HepG2 (cell line): Measurements from ENCODE around the gene TTC9. TPM values are rescaled to one million over a fixed set of nuclear protein-coding genes. Genes with fewer than 3 reads are reported as not detected.

Source experiments
- ATAC-seq: fragments of 200-7000 bp; cut with Tn5 transposase; 3 replicates; pipeline ENCODE4 v1.9.1; 2020; ENCODE audit warnings: mild to moderate bottlenecking, moderate library complexity
- BruUV-seq: library from RNA; stranded (reverse); fragments of 400-500 nt; replicated peaks from 2 replicates; lab custom pipeline; 2021; lab: Mats Ljungman, UMichigan
- CTCF ChIA-PET: fragments of 300-600 bp; formaldehyde crosslinking; extraction: SDS; loops from one replicate; lab custom pipeline; 2021; ENCODE audit warnings: low total read pairs, inconsistent platforms, low intra/inter-chr PET ratio; lab: Yijun Ruan, JAX
- POLR2A ChIA-PET: fragments of 350-600 bp; sonication (Branson Sonifier 250); formaldehyde crosslinking; loops from one replicate; lab custom pipeline; 2020; ENCODE audit warnings: antibody characterized with exemption, inconsistent platforms; lab: Yijun Ruan, JAX
- DNase-seq: peaks from one replicate; pipeline ENCODE4 v3.0.0-alpha.2; 2015; ENCODE audit warnings: low spot score
- FAIRE-seq: peaks from 3 replicates; lab custom pipeline; 2011; peaks lifted over from hg19 to GRCh38; lab: Jason Lieb, UNC
- H2AFZ ChIP-seq: one replicate; pipeline ENCODE4 v1.6.1; 2011; ENCODE audit warnings: low read length, inconsistent platforms
- H3K27ac ChIP-seq: fragments of 300-600 bp; 3 replicates; pipeline ENCODE4 v1.8.0; 2011; ENCODE audit warnings: mixed run types, mild to moderate bottlenecking, mixed read lengths, low read length, inconsistent platforms; ENCODE audit not compliant: insufficient read depth; ENCODE audit errors: extremely low read length
- H3K27me3 ChIP-seq, 2 experiments: fragments of 200-600 bp in 1 of 2; 2 replicates in 1 of 2; 3 replicates in 1 of 2; pipeline versions ENCODE4 v1.6.0 to v1.8.0; 2011; ENCODE audit warnings: low read length in 2 of 2, mild to moderate bottlenecking in 2 of 2, moderate library complexity in 2 of 2, inconsistent platforms in 1 of 2; ENCODE audit not compliant: insufficient read depth in 2 of 2, control insufficient read depth in 1 of 2
- H3K36me3 ChIP-seq, 2 experiments: fragments of 200-600 bp in 1 of 2; replicated peaks in 1 of 2; 2 replicates in 1 of 2; 3 replicates in 1 of 2; pipeline versions ENCODE4 v1.5.1 to v1.8.0; 2011; ENCODE audit warnings: low read length in 2 of 2, inconsistent platforms in 1 of 2; ENCODE audit not compliant: insufficient read depth in 2 of 2, control insufficient read depth in 1 of 2
- H3K4me1 ChIP-seq: 2 replicates; pipeline ENCODE4 v1.5.1; 2012; ENCODE audit warnings: low read length, inconsistent platforms; ENCODE audit not compliant: insufficient read depth
- H3K4me2 ChIP-seq: 2 replicates; pipeline ENCODE4 v1.6.0; 2011; ENCODE audit warnings: low read depth, low read length, inconsistent platforms
- H3K4me3 ChIP-seq, 3 experiments: fragments of 200-600 bp in 1 of 3; sonication (generic), shearing (Covaris generic) in 1 of 3; replicated peaks in 1 of 3; 2 replicates each; pipeline ENCODE4 v1.5.1; 2011 to 2016; ENCODE audit warnings: low read length in 3 of 3, inconsistent platforms in 2 of 3, low read depth in 2 of 3, mild to moderate bottlenecking in 2 of 3, control low read depth in 1 of 3, mixed read lengths in 1 of 3; ENCODE audit not compliant: insufficient read depth in 1 of 3
- H3K79me2 ChIP-seq: one replicate; pipeline ENCODE4 v1.6.1; 2011; ENCODE audit warnings: low read length, inconsistent platforms; ENCODE audit not compliant: insufficient read depth
- H3K9ac ChIP-seq: 2 replicates; pipeline ENCODE4 v1.6.0; 2011; ENCODE audit warnings: mild to moderate bottlenecking, low read depth, low read length, inconsistent platforms; ENCODE audit not compliant: insufficient read depth
- H3K9me3 ChIP-seq: 2 replicates; pipeline ENCODE4 v1.5.1; 2012; ENCODE audit warnings: mild to moderate bottlenecking, low read length
- H4K20me1 ChIP-seq: 2 replicates; pipeline ENCODE4 v1.6.0; 2011; ENCODE audit warnings: inconsistent platforms, mild to moderate bottlenecking, low read length, moderate library complexity; ENCODE audit not compliant: insufficient read depth
- BORCS8-MEF2B ChIP-seq: sonication (generic); formaldehyde crosslinking; IDR thresholded peaks from 2 replicates; pipeline ENCODE4 v1.8.0; 2022; ENCODE audit warnings: mild to moderate bottlenecking, missing genetic modification reagents
- CREM ChIP-seq, 2 experiments: sonication (generic) in 1 of 2; formaldehyde crosslinking in 1 of 2; IDR thresholded peaks; 2 replicates each; pipeline versions ENCODE4 v1.4.0 to v1.6.1; 2016 to 2020; ENCODE audit warnings: antibody characterized with exemption in 1 of 2, mild to moderate bottlenecking in 1 of 2, missing genetic modification reagents in 1 of 2
- ELK4 ChIP-seq: sonication (generic); formaldehyde crosslinking; IDR thresholded peaks from 2 replicates; pipeline ENCODE4 v1.9.0; 2021; ENCODE audit warnings: missing genetic modification reagents, borderline replicate concordance
- ETV6 ChIP-seq: sonication (generic); formaldehyde crosslinking; conservative IDR thresholded peaks from 2 replicates; pipeline ENCODE4 v1.4.0; 2020; ENCODE audit warnings: missing genetic modification reagents
- HDAC1 ChIP-seq: sonication (generic); formaldehyde crosslinking; IDR thresholded peaks from 2 replicates; pipeline ENCODE4 v1.5.1; 2020; ENCODE audit warnings: mild to moderate bottlenecking, missing genetic modification reagents
- HDAC6 ChIP-seq: fragments of 200-600 bp; sonication (generic); IDR thresholded peaks from 2 replicates; pipeline ENCODE4 v1.7.0; 2017; ENCODE audit warnings: mild to moderate bottlenecking, antibody characterized with exemption, low read length, low read depth
- MAFF ChIP-seq: IDR thresholded peaks from 2 replicates; pipeline ENCODE4 v1.6.1; 2011; ENCODE audit warnings: low read depth, low read length, improper control_type of control experiment
- MAFK ChIP-seq, 2 experiments: IDR thresholded peaks in 1 of 2; conservative IDR thresholded peaks in 1 of 2; 2 replicates each; pipeline ENCODE4 v1.6.1; 2011; ENCODE audit warnings: improper control_type of control experiment in 2 of 2, low read length in 2 of 2
- MYC ChIP-seq: sonication (generic); formaldehyde crosslinking; IDR thresholded peaks from 2 replicates; pipeline ENCODE4 v1.9.0; 2021; ENCODE audit warnings: missing genetic modification reagents, borderline replicate concordance
- NFE2 ChIP-seq: sonication (generic); formaldehyde crosslinking; IDR thresholded peaks from 2 replicates; pipeline ENCODE4 v1.4.0; 2020; ENCODE audit warnings: missing genetic modification reagents
- NFE2L2 ChIP-seq: fragments of 150-350 bp; IDR thresholded peaks from 2 replicates; pipeline ENCODE4 v1.6.1; 2014; ENCODE audit warnings: low read length
- POLR2G ChIP-seq: fragments of 200-400 bp; formaldehyde crosslinking; IDR thresholded peaks from 2 replicates; pipeline ENCODE4 v1.6.1; 2018; ENCODE audit warnings: mild to moderate bottlenecking, low read depth, low read length, moderate library complexity
- RAD21 ChIP-seq: fragments of 450-650 bp; formaldehyde crosslinking; IDR thresholded peaks from 2 replicates; pipeline ENCODE4 v1.5.0; 2020; ENCODE audit warnings: mild to moderate bottlenecking
- SMYD3 ChIP-seq: sonication (generic); formaldehyde crosslinking; IDR thresholded peaks from 2 replicates; pipeline ENCODE4 v1.8.1; 2023; ENCODE audit warnings: mild to moderate bottlenecking, missing genetic modification reagents
- SRF ChIP-seq: IDR thresholded peaks from 2 replicates; pipeline ENCODE4 v1.6.1; 2011; ENCODE audit warnings: mild to moderate bottlenecking, low read depth, low read length, moderate library complexity
- TBX3 ChIP-seq: fragments of 450-650 bp; IDR thresholded peaks from 2 replicates; pipeline ENCODE4 v1.6.1; 2017; ENCODE audit warnings: antibody characterized with exemption, mild to moderate bottlenecking, inconsistent platforms, borderline replicate concordance
- ZNF326 ChIP-seq: sonication (generic); formaldehyde crosslinking; IDR thresholded peaks from 2 replicates; pipeline ENCODE4 v1.4.0; 2020; ENCODE audit warnings: missing genetic modification reagents, borderline replicate concordance
- ZNF672 ChIP-seq: sonication (generic); formaldehyde crosslinking; IDR thresholded peaks from 2 replicates; pipeline ENCODE4 v1.8.1; 2022; ENCODE audit warnings: missing genetic modification reagents
- WGBS: methylation state at CpG from one replicate; pipeline ENCODE4 v1.1.6; 2017; ENCODE audit warnings: low lambda C conversion rate; 5-methylcytosine and 5-hydroxymethylcytosine counted together
- in situ Hi-C: cut with HindIII; loops from 2 replicates; pipeline ENCODE4 v1.10.0; 2017; ENCODE audit warnings: low pct_unique_long_range_greater_than_20kb; ENCODE audit not compliant: extremely low pct_ligation_motif_present
- intact Hi-C: fragments of 100-400 bp; cut with micrococcal nuclease; formaldehyde crosslinking; loops from one replicate; pipeline ENCODE4 v1.10.0; 2022; ENCODE audit not compliant: unreplicated experiment
- polyA plus RNA-seq, 8 experiments: library from polyadenylated mRNA; depleted of rRNA in 3 of 8; stranded (reverse) in 7 of 8; unstranded in 1 of 8; fragments of >200 nt; fragmentation: Illumina TruSeq in 4 of 8; extraction: Trizol in 4 of 8; gene quantifications; 2 replicates each; pipeline versions ENCODE4 v1.2.1 to v1.2.3, GENCODE V29; 2011 to 2016; ENCODE audit warnings: low read depth in 4 of 8, missing spikeins in 1 of 8, mixed read lengths in 1 of 8; ENCODE audit not compliant: insufficient read depth in 1 of 8
- total RNA-seq, 5 experiments: library from RNA; depleted of rRNA; stranded (reverse); fragments of >200 nt; fragmentation: Illumina TruSeq; extraction: Trizol; gene quantifications; 2 replicates each; pipeline ENCODE4 v1.2.3, GENCODE V29; 2016; ENCODE audit warnings: low read depth in 1 of 5

Gene TTC9
- total and polyA plus RNA-seq, 2 of the 13 experiments (the other 11 are each of a cell fraction or from before 2014, with no cell fraction given), result 0.13 to 0.30 TPM

- Histone ChIP-seq H3K79me2 (no peaks in the 10 kb centered on the region), H3K4me1 (peaks cover 13% of the 10 kb centered on the region), H3K9me3 (no peaks in the 10 kb centered on the region), H3K27me3 (no peaks in the 10 kb centered on the region; a peak in 1 of 5 replicates), H3K9ac (no peak overlapping the region), H3K4me2 (no peak overlapping the region), H3K4me3 (no peak overlapping the region), H4K20me1 (no peaks in the 10 kb centered on the region), H3K27ac (no peak overlapping the region), H3K36me3 (no peaks in the 10 kb centered on the region), H2AFZ (no peak overlapping the region)
- ChIA-PET POLR2A (no interaction called here), CTCF (no interaction called here)
- in situ Hi-C loops (no loop called here), intact Hi-C loops (no loop called here)
- no peak for DNase-seq
- BruUV-seq, result no TSS peak
- ATAC-seq, result no peak
- 7% methylated on average over 2 of the region's 2 CpGs for WGBS
- FAIRE-seq, result no peak
- no peak for TF ChIP-seq ETV6 (CRISPR knock-in tag)
- TF ChIP-seq SRF, result no peak
- TF ChIP-seq ELK4 (CRISPR knock-in tag), result no peak
- no peak for TF ChIP-seq BORCS8-MEF2B (CRISPR knock-in tag)
- TF ChIP-seq HDAC1 (CRISPR knock-in tag), result no peak
- no peak for TF ChIP-seq TBX3
- no peak for TF ChIP-seq MYC (CRISPR knock-in tag)
- no peak for TF ChIP-seq ZNF672 (CRISPR knock-in tag)
- no peak for TF ChIP-seq SMYD3 (CRISPR knock-in tag)
These were observed 56.0 kb downstream of the TTC9 start for GRCh38 chr14:70697701-70698100.

- H3K9ac ChIP-seq, result no peak overlapping the region
- ATAC-seq, result peak; percentile 34; the same call in 1 of the 3 replicates
- CTCF ChIA-PET, result no interaction called here
- no TSS peak for BruUV-seq
- peak; percentile 29 for DNase-seq
- no peak overlapping the region for H2AFZ ChIP-seq
- H3K27ac ChIP-seq, result no peak overlapping the region
- H3K27me3 ChIP-seq, result no peaks in the 10 kb centered on the region; a peak in 1 of 5 replicates
- H4K20me1 ChIP-seq, result no peaks in the 10 kb centered on the region
- no peaks in the 10 kb centered on the region for H3K36me3 ChIP-seq
- POLR2A ChIA-PET, result no interaction called here
- no peaks in the 10 kb centered on the region for H3K9me3 ChIP-seq
- peaks cover 13% of the 10 kb centered on the region for H3K4me1 ChIP-seq
- H3K79me2 ChIP-seq, result no peaks in the 10 kb centered on the region
- FAIRE-seq, result no peak
- intact Hi-C loops, result no loop called here
- H3K4me2 ChIP-seq, result no peak overlapping the region
- no peak overlapping the region for H3K4me3 ChIP-seq
- in situ Hi-C loops, result no loop called here
- WGBS, result 59% methylated on average over 2 of the region's 3 CpGs
- no peak for TF ChIP-seq SRF
- TF ChIP-seq ZNF326, result no peak
- no peak for TF ChIP-seq RAD21
- 0 out of 2 replicates have a peak, but pooled peaks have one; percentile 19 for TF ChIP-seq MAFF
- TF ChIP-seq CREM (IDR thresholded peaks at IDR 0.05), result no peak
- no peak for TF ChIP-seq CREM (CRISPR knock-in tag; IDR thresholded peaks at IDR 0.05)
- peak; percentile 94 for TF ChIP-seq NFE2 (CRISPR knock-in tag)
- no peak for TF ChIP-seq HDAC6
- TF ChIP-seq POLR2G, result no peak
- peak; percentile 92 for TF ChIP-seq NFE2L2
- TF ChIP-seq MAFK (conservative IDR thresholded peaks at IDR 0.05 in 1 of 2, IDR thresholded peaks at IDR 0.05 in 1 of 2; ENCODE audit: low read length in 2 of 2), result peak; percentile 39 to 62; a peak in 3 of 4 replicates
These were observed 56.6 kb downstream of the TTC9 start for GRCh38 chr14:70698288-70698687.
